CD4-positive, alpha-beta T cell treated with Interferon alpha-2 for 1 hour (primary cell): ENCODE results near the gene DEAF1.
"Not testable (repeated sequence)": the region's sequence is repeated elsewhere in the genome, so short reads cannot be mapped to it uniquely, and the experiment has no call there.

ENCODE experiments used
- DNase-seq, 2 donors: peaks; one replicate each; pipeline ENCODE4 v3.0.0-alpha.2; 2020 to 2022

Gene DEAF1

DNA sequence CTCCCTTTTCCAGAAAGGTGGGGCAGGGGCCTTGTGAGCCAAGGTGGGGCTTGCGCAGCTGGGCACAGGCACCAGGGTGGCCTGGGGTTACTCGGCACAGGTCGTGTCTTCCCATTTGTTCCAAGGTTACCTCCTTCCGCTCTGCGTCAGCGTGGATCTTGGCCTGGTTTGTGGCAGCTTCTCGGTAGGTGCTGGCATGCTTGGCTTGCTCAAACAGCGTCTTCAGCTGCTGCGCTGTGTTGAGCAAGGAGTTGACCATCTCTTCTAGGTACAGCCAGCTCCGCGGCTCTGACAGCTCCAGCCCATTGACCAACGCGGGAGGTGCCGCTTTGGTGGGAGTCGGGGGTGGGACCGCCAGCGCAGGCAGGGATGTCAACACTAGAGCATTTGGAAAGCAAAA is 20.6 kb downstream of the DEAF1 start:
- DNase-seq, result no peak

DNA sequence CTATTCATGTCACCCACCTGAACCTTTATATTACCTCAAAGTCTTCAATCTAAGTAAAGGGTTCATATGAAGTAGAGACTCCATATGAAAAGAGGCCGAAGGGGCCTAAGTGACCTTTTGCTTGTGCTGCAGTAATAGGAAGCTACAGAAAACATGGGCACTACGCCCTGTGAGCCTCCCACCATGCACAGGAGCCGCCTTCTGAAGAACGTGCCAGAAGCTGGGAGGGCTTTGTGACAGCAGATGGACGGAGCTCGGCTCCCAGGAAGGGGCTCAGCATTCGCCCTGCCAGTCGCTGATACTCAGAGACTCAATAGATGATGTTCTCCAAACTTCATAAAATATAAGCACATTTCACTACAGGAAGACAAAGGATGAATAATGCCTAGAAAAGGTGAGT is 21.2 kb downstream of the DEAF1 start:
- DNase-seq, result no peak

DNA sequence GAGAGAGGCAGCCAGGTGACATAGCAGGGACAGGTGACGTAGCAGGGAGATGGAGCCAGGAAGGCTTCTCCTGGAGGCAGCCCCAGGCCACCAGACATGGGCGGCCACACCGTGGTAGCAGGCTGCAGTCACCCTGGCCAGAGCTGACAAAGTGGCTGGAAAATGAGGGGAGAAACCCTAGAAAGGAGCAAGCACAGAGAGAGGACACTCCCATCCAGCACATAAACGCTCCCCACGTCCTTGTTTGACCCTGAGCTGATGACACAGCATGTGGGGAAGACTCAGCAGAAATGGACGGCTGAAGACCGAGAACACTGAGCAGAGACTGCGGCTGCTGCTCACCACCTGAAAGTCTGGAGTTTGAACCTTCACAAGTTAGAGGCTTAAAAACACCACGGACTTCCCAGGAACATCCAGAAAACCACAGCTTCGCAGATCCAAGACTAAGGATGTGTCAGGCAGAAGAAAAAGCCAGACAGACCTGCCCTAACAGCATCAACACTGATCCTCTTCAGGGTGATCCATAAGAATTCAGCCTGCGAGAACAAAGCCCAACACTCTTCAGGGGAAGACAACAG is 29.2 kb downstream of the DEAF1 start:
- no peak for DNase-seq

DNA sequence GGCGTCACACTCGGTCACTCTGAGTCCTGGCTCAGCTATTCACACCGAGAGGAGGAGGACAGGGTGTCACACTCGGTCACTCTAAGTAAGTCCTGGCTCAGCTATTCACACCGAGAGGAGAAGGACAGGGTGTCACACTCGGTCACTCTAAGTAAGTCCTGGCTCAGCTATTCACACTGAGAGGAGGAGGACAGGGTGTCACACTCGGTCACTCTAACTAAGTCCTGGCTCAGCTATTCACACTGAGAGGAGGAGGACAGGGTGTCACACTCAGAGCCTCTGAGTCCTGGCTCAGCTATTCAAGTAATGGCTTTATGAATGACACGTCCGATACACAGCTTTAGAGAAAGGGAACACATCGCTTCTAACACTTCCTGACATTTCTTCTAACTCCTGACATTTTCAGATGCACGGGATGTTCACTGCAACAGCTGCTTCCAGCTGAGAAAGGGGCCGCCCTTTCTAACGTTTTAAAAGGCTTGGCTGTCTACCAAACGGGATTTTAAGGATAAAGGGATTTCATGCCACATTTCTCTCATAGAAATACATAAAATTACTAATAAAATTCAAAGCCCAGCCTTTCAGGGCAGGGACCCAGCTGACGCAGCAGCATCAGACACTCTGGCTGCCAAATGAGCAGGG is 29.8 kb downstream of the DEAF1 start:
- DNase-seq, result no peak

DNA sequence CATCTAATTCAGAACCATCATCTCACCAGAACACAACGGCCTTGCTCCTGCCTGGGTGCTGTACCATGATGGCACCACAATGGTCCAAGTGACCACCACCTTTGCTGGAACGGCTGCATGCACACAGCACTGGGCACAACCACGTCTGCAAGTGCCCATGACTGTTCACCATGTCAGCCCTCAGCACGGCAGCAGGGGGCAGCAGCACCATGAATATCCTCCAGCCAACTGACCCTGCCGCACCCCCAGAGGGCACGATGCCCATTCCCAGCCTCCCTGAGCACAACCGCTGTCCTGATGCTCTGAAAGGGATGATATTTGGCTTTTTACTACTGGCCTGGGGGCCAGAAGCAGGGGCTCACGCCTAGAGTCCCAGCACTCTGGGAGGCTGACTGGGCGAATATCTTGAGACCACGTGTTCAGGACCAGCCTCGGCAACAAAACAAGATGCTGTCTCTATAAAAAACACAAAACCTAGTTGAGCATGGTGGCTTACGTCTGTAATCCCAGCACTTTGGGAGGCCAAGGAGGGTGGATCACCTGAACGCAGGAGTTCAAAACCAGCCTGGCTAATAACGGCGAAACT is 32.2 kb downstream of the DEAF1 start:
- peak; percentile 45 to 53 for DNase-seq

DNA sequence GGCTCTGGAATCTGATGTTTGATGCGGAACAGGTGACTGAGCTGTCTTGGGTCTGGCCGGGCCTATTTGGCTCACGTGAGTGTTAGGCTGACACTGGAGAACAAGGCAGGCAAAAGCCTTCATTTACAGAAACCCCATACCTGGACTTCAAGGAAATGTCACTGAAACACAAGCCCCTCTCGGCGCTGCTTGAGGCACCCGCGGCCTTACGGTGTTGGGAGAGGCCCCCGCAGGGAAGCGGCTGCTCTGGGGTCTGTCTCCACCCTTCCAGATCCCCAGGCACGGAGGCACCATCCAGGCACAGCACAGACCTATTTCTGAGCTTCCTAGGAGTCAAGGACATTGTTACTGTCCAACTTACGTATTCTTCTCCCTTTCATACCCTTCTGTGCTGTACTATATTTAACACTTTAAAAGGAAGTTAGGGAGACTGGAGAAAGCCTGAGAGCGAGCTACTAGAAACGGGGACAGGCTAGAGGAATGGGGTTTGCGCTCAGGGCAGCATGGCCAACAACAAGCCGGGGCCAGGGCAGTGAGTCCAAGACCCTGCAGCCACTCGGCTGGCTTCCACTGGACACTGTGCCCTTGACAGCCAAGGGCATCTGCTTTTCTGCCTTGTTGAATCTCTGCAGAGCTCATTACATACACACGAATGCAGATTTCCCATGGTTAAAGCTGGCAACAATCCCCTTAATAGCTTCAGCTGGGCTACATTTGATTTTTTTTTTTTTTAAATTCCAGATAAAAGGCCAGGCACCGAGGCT is 34.2 kb downstream of the DEAF1 start:
- DNase-seq, result no peak

DNA sequence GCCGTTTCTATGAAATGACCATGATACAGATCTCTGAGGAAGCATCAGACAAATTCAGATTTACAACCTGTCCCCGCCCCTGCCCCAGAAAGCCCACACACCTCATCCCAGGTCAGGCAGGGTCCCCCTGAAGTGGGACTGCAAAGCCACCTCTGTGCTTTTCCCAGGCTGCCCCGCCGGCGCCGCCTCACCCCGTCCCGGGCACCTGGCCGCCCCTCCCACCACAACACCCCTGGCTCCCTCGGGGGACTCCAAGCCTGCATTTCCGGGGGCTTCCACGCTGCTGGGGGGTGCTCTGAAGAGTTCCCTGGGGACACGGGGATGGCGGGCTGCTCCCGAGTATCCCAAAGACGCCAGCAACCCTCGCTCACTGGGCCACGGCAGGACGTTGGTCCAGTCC is 34.7 kb downstream of the DEAF1 start:
- no peak for DNase-seq

DNA sequence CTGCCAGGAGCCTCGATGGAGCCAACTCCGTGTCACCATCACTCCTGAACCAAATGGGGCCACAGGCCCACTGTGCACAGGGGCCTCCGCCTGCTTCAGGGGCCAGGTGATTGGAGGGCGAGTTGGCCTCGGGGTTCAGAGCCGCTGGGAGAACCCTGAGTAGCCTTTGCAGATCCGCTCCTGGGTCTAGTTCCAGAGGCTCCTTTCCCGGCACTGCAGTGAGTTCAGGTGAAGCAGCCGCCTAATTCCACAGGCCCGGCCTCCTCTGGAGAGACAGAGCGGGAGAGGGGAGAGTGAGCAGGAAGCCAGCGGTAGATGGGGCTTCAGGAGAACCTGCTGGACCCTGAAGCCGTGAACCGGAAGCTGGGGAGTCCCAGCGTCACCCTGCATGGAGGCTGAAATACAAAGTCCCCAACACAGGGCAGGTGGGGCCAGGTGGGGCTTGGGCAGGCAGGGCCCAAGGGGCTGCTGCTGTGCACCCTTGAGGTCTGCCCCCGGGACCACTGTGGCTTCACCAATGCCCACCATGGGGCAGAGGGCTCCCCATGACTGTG is 35.4 kb downstream of the DEAF1 start:
- DNase-seq, result no peak

DNA sequence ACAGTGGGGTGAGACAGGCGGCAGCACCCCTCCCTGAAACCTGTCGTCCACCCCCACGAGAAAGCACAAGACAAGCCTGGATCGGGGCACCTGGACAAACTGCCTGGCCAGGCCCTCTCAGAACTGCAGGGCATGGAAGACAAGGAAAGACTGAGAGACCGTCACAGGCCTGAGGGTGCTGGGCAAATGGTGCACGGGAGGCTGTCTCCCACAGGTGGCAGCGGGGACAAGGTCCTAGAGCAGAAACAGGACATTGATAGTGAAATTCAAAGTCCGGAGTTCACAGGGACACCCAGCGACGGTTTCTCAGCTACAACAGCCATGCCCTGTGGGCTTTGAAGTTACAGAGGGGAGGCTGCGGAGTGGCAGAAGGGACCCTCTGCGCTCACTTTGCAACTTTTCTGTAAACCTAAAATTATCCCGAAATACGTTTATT is 37.3 kb downstream of the DEAF1 start:
- no peak for DNase-seq

DNA sequence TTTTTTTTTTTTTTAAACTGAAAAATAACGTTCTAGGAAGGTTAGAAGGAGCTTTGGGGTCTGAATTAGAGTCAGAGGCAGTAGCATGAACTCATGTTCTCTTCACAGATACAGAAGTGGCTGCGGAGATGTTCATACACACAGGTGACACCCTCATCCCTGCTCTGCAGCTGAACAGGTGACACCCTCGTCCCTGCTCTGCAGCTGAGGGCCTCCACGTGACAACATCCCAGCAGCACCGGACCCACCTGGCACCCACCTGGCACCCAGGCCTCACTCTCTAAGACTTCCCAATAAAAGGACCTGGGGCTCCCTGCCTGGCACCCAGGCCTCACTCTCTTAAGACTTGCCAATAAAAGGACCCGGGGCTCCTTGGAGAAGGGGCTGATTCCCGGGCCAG is 38.2 kb downstream of the DEAF1 start:
- DNase-seq, result no peak

DNA sequence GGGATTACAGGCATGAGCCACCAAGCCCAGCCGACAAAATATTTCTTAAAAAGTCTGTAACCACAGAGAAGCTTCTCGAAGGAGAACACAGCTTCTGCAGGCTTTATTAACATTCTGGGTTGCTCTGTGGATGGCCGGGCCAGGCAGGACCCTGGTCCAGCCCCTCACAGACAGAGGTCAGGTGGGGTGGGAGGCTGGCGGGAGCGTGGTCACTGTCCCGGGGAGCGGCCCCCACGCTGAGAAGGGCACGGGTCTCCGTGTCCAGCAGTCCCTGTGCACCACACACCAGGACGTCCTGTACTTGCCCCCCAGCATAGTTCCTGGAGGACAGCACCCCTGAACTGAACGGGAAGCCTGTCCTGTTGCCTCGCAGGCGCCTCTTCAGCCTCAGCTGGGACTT is 38.6 kb downstream of the DEAF1 start:
- DNase-seq, result no peak

DNA sequence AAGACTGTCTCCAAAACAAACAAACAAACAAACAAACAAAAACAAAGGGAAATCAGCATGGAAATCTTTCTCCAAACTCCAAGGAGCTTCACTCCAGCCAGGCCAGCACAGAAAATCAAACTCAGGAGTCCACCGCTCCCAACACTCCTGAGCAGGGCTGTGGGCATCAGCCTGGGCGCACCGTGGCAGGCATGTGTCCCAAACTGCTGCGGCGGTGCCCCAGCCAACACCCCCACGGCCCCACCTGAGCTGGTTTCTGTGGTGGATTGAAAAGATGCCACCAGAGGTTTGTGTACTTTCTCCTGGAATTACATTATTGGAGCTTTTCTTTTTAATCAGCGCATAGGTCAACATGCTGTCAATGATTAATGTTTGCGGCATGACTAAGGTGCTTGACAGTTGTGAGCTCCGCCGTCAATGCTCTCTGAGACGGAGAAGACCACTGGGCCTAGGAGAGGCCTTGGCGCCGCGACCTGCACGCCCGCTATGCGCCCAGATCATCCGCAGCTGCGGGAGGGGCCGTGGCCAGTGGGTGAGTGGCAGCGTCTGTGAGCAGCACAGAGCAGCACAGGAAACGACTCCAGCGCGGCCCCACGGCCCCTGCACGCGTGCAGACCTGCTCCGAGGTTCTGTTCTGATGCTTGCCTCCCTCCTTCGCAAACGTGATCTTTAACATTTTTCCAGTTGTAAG is 39.8 kb downstream of the DEAF1 start:
- DNase-seq, result no peak

DNA sequence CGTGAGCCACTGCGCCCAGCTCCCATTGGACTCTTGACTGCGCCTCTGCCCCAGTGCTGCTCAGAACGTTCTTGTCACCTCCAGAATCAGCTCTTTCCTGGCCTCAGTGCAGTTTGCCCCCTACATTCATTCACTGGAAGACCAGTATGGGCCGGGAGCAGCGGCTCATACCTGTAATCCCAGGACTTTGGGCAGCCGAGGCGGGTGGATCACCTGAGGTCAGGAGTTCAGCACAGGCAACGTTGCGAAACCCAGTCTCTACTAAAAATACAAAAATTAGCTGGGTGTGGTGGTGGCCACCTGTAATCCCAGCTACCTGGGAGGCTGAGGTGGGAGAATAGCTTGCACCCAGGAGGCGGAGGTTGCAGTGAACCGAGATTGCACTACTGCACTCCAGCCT is 40.6 kb downstream of the DEAF1 start:
- DNase-seq, result not testable (repeated sequence)

DNA sequence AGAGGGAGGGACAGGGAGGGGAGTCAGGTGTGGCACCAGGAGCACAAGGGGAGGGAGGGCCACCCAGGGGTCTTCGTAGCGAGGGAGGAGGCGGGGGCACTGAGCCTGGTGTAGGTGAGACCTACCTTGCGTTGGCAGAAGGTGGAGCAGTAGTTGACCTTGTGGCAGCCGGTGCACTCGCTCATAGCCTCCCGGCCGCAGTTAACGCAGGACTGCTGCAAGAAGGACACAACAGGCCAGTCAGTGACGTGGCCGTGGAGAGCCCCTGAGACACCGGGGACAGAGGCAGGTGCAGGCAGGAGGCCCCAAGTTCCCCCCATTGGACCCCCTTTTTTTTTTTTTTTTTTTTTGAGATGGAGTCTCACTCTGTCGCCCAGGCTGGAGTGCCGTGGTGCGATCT is 41.2 kb downstream of the DEAF1 start:
- no peak for DNase-seq

DNA sequence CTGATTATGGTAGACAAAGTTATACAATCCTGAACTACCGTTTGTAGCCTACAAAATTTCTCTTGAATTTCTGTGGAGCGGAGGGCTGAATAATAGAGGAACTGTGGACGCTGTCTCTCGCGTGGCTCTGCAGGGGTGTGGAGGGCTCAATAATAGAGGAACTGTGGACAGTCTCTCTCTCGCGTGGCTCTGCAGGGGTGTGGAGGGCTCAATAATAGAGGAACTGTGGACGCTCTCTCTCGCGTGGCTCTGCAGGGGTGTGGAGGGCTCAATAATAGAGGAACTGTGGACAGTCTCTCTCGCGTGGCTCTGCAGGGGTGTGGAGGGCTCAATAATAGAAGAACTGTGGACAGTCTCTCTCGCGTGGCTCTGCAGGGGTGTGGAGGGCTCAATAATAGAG is 41.9 kb downstream of the DEAF1 start:
- not testable (repeated sequence) for DNase-seq

DNA sequence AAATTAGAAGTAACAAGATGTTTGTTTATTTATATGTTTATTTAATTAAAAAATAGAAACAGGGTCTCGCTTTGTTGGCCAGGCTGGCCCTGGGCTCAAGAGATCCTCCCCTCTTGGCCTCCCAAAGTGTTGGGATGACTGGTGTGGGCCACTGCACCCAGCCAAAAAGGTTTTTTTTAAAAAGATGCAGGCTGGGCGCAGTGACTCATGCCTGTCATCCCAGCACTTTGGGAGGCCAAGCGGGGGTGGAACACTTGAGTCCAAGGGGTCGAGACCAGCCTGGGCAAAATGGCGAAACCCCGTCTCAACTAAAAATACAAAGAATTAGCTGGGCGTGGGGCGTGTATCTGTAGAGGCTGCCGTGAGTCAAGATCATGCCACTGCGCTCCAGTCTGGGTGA is 44.5 kb downstream of the DEAF1 start:
- DNase-seq, result no peak

DNA sequence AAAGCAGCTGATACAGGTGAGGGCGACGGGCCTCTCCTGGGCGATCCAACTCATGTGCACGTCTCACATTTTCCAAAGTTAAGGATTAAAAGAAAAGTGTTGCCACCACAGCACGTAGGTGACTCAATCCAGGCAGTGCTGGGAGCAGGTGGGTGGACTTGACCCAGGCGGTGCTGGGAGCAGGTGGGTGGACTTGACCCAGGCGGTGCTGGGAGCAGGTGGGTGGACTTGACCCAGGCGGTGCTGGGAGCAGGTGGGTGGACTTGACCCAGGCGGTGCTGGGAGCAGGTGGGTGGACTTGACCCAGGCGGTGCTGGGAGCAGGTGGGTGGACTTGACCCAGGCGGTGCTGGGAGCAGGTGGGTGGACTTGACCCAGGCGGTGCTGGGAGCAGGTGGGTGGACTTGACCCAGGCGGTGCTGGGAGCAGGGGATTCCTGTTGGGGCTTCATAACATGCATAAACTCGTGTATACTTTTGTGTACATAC is 47.3 kb downstream of the DEAF1 start:
- not testable (repeated sequence) for DNase-seq

DNA sequence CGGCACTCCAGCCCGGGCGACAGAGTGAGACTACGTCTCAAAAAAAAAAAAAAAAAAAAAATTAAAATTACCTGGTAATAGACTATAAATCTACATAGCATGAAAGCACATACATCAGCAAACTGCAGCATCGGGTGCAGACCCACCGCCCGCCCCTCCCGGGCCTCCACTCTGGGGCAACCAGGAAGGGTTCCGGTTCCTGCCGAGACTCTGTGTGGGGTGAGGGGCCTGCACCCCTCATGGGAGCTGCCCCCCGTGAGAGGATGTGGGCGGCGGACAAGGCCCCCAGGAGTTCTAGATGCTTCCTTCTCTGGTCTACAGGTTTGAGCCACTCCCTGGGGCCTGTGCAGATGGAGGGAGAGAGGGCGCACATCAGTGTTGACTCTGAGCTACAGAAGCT is 48.8 kb downstream of the DEAF1 start:
- no peak for DNase-seq

DNA sequence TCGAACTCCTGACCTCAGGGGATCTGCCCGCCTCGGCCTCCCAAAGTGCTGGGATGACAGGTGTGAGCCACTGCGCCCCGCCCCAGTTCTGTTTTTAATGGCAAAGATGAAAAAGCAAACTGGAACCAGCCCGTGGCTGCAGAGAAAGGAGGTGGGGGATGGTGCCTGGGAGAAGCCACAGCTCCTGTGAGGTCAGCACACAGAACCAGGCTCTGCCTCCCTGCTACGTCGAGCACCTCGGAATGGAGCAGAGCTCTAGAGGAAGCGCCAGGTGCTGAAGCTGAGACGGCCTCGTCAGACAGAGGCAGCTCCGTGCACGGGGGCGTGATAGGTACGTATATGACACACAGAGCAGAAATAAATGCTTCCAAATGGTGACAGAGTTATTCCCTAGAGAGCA is 49.5 kb downstream of the DEAF1 start:
- no peak for DNase-seq

DNA sequence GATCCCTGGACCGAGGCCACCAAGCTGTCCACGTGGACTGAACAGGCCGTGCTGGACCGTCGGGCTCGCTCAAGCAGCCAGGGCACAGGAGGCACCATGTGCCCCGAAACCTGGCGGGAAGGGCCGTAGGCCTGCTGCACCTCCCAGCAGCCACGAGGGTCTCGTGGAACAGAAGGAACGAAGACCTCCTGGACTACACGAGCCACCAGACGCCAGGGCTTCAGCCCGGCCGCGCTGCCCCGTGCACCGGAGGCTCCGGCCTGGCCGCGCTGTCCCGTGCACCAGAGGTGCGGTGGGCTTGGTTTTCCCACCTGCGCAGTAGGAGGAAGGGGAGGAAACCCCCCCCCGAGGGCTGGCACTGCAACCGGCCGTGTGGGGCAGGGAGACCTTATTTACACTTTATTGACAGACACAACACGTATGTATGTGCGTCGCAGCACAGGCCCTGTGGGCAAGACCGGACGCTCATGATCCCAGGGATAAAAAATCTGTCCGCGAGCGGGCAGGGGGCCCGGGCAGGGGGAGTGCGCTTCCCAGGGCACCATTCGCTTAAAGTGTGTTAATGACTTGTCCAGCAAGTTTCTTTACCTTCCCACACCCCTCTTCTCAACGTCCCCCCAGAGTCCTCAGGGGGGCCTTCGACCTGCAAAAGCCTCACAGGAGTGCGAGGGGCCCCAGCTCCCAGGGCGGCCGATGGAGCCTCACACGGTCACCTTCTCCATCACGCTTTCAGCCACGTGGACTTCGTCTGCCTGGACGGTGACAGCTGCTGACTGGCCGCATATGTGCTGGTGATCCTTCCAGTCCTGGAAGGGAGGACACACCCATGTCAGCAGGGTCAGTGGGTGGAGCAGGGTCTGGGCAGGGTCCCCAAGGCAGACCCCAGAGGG is 50.9 kb downstream of the DEAF1 start:
- DNase-seq, result no peak

DNA sequence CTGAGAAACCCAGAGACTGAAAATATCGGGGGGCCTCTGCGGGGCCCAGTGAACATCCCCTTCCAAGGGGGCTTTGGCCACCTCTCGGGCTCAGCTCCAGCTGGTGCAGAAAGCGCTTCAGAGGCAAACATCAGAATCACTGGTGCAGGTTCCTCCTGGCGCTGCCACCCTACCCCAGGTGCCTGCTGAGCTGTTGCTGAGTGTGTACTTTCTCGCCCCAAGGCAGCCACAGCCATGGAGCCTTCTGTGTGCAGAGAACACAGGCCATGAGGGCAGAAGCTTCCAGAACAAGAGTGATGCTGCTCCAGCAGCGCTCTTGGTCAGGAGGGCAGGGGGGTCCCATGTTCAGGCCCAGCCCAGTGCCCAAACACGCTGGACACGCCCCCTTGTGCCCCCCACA is 51.7 kb downstream of the DEAF1 start:
- DNase-seq, result no peak
